ENCODE data around the gene MASP2. TPM values are rescaled to one million over a fixed set of nuclear protein-coding genes. Genes with fewer than 3 reads are reported as not detected.
"Not testable (repeated sequence)": the region's sequence is repeated elsewhere in the genome, so short reads cannot be mapped to it uniquely, and the experiment has no call there.

Gene MASP2
- total and polyA plus RNA-seq, 9 of the 15 experiments (the other 6 are each of a cell fraction or from before 2014, with no cell fraction given) = 0.01 to 0.23 (median 0.06) TPM; not detected in 3

- peak; percentile 11 for TF ChIP-seq SNRNP70 (optimal IDR thresholded peaks at IDR 0.05; ENCODE audit: low read depth, low read length)
- TF ChIP-seq MAX (CRISPR knock-in tag; IDR thresholded peaks at IDR 0.05) = 0 out of 2 replicates have a peak, but pooled peaks have one; percentile 16
- no peak for TF ChIP-seq E2F6 (IDR thresholded peaks at IDR 0.05; ENCODE audit: borderline replicate concordance in 1 of 2, extremely low read depth in 1 of 2, insufficient read depth in 1 of 2, insufficient read length in 1 of 2, low read depth in 1 of 2, low read length in 1 of 2, poor library complexity in 1 of 2, severe bottlenecking in 1 of 2)
- H4K20me1 ChIP-seq (replicated peaks; ENCODE audit: control insufficient read depth, insufficient read depth, low read length) = peaks cover 14% of the 10 kb centered on the region
- FAIRE-seq = peak; percentile 69
- DNase-seq (ENCODE audit: extremely low read depth in 1 of 4, low spot score in 3 of 4) = peak in 1 of 4 experiments; percentile 26
- BruUV-seq (replicated peaks) = no TSS peak
- H3K27me3 ChIP-seq (ENCODE audit: control insufficient read depth in 2 of 2, insufficient read depth in 2 of 2, low read length in 2 of 2) = no peaks in the 10 kb centered on the region
- H3K27ac ChIP-seq (ENCODE audit: extremely low read depth, low read depth, low read length) = no peak overlapping the region
- peaks cover 4% of the 10 kb centered on the region for H3K9me1 ChIP-seq (ENCODE audit: control insufficient read depth, insufficient read depth, low read length)
- peak overlapping the region; percentile 43; the same call in 1 of the 2 replicates for H2AFZ ChIP-seq (ENCODE audit: low read depth, low read length)
- no peak overlapping the region for H3K4me3 ChIP-seq
- intact Hi-C loops (cut with micrococcal nuclease) (no loop called here), in situ Hi-C loops (cut with MboI) (no loop called here)
- no peak overlapping the region for H3K4me2 ChIP-seq (ENCODE audit: insufficient read depth, low read length)
- WGBS (ENCODE audit: insufficient coverage, low coverage, missing lambda C conversion rate) = 37% methylated on average over 19 of the region's 19 CpGs
- H3K9ac ChIP-seq (ENCODE audit: insufficient read depth in 1 of 2, low read depth in 2 of 2, low read length in 2 of 2) = peak overlapping the region in 1 of 2 experiments; percentile 11; a peak in 1 of 4 replicates
- CTCF ChIA-PET (ENCODE audit: low intra/inter-chr PET ratio) = no interaction called here
- no peaks in the 10 kb centered on the region for H3K79me2 ChIP-seq (ENCODE audit: control insufficient read depth, insufficient read depth, low read length)
- H3K36me3 ChIP-seq (ENCODE audit: control insufficient read depth, insufficient read depth, low read length) = peaks cover 23% of the 10 kb centered on the region; the same call in 2 of the 3 replicates
- H3K9me3 ChIP-seq (replicated peaks; ENCODE audit: control insufficient read depth, insufficient read depth, low read depth, low read length) = no peaks in the 10 kb centered on the region
- POLR2A ChIA-PET = interaction anchor here (0.9 to 2.8 kb wide), 6 partner anchors 9 to 48 kb away, joined by 3 to 11 read pairs (median 4); partner anchors contain the start of genes EXOSC10 and SRM
- peaks cover 0 to 44% of the 10 kb centered on the region in 2 experiments; a peak in 3 of 5 replicates for H3K4me1 ChIP-seq (replicated peaks in 1 of 2; ENCODE audit: control insufficient read depth in 2 of 2, insufficient read depth in 2 of 2, low read length in 2 of 2)
- no peak for ATAC-seq
Measured at GRCh38 chr1:11051781-11052511, 4.9 kb upstream of the MASP2 start.

- peaks cover 15% of the 10 kb centered on the region; the same call in 1 of the 3 replicates for H3K36me3 ChIP-seq (ENCODE audit: control insufficient read depth, insufficient read depth, low read length)
- intact Hi-C loops (cut with micrococcal nuclease); H3K27ac ChIP-seq (ENCODE audit: extremely low read depth, low read depth, low read length); H2AFZ ChIP-seq (ENCODE audit: low read depth, low read length); in situ Hi-C loops (cut with MboI); H3K27me3 ChIP-seq (ENCODE audit: control insufficient read depth in 2 of 2, insufficient read depth in 2 of 2, low read length in 2 of 2); BruUV-seq (replicated peaks); ATAC-seq; DNase-seq (ENCODE audit: extremely low read depth in 1 of 4, low spot score in 3 of 4); CTCF ChIA-PET (ENCODE audit: low intra/inter-chr PET ratio); H3K4me2 ChIP-seq (ENCODE audit: insufficient read depth, low read length); H3K9me1 ChIP-seq (ENCODE audit: control insufficient read depth, insufficient read depth, low read length); FAIRE-seq; H3K9ac ChIP-seq (ENCODE audit: insufficient read depth in 1 of 2, low read depth in 2 of 2, low read length in 2 of 2); H3K4me3 ChIP-seq; H3K79me2 ChIP-seq (ENCODE audit: control insufficient read depth, insufficient read depth, low read length); H3K9me3 ChIP-seq (replicated peaks; ENCODE audit: control insufficient read depth, insufficient read depth, low read depth, low read length): not testable (repeated sequence)
- H3K4me1 ChIP-seq (replicated peaks in 1 of 2; ENCODE audit: control insufficient read depth in 2 of 2, insufficient read depth in 2 of 2, low read length in 2 of 2) = peaks cover 0 to 48% of the 10 kb centered on the region in 2 experiments; a peak in 3 of 5 replicates
- POLR2A ChIA-PET = interaction anchor here (1.0 to 2.8 kb wide), 2 partner anchors 10 to 49 kb away, joined by 3 to 11 read pairs; partner anchors contain the start of genes EXOSC10 and SRM
- peaks cover 14% of the 10 kb centered on the region for H4K20me1 ChIP-seq (replicated peaks; ENCODE audit: control insufficient read depth, insufficient read depth, low read length)
- WGBS (ENCODE audit: insufficient coverage, low coverage, missing lambda C conversion rate) = 55% methylated on average over 10 of the region's 10 CpGs
Measured at GRCh38 chr1:11051121-11051520, 4.1 kb upstream of the MASP2 start.
